NCI-H1048 (cell line): ENCODE results near the gene PLEK2.
"Not testable (repeated sequence)": the region's sequence is repeated elsewhere in the genome, so short reads cannot be mapped to it uniquely, and the experiment has no call there.

Experiments used
- DNase-seq: peaks from one replicate; lab custom pipeline; 2025; lab: John Stamatoyannopoulos, UW

The PLEK2 gene

DNA sequence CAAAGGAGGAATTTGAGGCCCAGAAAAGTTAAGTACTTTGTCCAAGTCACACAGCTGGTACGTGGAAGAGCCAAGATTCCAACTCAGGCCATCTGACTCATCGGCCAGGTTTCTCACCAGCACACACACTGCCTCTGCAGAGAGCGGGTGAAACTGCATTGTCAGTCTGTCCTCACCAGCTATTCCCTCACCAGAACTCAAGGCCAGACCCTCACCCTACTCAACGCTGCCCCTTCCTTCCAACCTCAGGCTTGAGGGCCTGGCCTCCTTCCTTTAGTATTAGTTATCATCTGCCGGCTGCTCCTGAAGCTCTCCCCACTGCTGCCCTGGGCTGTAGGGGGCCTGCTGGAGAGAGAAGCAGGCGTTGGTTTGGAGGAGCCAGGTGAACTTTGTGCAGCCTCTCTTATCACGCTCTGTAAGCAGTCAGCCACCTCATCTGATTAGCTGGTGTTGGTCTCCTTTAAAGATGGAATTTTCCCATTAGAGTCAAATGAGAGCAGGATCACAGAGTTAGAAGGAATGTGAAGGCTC, 16.6 kb upstream of the PLEK2 start:
- DNase-seq = no peak

DNA sequence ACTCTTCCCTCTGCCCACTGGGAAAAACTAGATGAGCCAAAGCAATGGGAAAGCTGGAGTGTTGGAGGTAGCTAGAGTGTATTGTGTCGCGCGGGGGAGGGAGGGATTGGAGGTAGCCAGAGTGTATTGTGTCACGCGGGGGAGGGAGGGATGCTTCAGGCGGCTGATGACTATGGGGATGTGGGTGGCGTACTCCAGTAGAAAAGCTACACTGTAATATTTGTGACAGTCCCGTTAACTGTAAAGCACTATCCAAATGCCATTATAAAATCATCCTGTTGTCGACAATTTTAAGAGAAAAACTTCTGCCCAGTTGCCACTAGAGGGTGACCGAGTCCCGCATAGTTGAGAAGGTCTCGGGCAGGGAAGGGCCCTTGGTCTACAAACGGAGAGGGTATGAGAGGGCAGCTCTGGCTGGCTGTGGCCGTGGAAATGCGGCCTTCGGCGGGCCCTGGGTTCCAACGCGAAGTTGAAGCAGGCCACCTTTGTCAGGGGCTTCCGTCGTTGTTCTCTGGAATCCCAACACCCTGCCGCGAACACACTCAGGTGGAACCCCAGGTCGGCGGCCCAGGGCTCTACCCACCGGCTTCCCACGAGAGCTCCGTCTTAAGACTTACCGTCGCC, 15.1 kb upstream of the PLEK2 start:
- DNase-seq = peak; percentile 2

DNA sequence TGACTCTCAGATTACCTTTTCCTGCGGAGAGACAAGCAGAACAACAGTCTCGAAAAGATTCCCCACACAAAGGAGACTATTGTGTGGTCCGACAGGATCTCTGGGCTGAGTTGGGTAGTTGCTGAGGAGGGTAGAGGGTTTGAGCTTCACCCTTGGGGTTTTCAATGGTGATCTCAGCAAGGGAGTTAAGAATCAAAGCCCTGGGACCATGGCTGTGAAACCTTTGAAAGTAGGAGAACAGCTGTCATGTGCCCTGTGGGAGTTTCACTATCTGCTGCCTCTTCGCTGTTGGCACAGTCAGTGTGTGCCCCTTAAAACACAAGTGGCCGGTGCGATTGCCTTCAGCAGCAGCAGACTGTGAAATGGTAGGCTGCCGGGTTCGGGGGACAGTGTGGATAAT, 14.2 kb upstream of the PLEK2 start:
- no peak for DNase-seq

DNA sequence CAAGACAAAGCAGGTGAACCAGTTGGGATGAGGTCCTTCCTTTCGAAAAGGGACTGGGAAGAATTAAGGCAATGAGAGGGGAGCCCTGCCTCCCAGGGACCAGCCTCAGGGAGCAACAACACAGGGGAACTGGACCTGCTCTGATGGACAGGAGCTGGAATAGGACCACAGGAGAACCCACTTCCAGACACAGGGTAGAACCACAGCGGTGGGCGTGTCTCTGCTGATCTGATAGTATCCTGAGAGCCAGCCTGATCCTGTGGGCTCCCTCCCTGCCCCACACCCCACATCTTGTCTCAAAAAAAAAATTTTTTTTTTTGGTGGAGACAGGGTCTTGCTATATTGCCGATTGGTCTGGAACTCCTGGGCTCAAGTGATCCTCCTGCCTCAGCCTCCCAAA, 13.6 kb upstream of the PLEK2 start:
- DNase-seq = no peak

DNA sequence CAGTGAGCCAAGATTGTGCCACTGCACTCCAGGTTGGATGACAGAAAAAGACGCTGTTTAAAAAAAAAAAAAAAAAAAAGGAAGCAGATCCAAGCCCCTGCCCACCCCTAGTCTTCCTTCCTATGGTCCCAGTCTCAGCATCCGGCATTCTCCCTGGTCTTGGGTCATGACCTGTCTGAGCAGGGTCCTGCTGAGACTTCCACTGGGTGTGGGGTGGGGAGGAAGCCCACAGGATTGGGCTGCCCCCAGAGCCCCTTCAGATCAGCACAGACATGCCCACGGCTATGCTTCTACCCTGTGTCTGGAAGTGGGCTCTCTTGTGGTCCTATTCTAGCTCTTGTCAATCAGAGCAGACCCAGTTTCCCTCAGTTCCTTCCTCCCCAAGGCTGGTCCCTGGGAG, 12.6 kb upstream of the PLEK2 start:
- no peak for DNase-seq

DNA sequence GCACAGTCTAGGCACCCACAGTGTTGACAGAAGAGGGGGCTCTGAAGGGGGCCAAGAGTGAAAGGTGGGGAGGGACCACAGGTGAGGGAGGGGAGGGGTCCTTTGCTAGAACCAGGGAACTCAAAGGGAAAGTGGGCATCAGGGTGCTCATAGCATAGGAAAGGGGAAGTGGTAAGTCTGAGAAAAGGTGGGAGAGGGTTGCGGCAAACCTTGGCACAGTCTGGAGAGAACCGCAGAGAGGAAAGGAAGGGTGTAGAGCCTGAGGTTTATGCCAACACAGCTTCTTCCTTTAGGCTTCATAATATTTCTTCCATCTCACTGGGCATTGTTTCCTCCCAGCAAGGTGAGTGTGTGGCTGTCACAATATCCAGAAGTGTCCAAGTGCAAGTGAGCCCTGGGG, 11.5 kb upstream of the PLEK2 start:
- no peak for DNase-seq

DNA sequence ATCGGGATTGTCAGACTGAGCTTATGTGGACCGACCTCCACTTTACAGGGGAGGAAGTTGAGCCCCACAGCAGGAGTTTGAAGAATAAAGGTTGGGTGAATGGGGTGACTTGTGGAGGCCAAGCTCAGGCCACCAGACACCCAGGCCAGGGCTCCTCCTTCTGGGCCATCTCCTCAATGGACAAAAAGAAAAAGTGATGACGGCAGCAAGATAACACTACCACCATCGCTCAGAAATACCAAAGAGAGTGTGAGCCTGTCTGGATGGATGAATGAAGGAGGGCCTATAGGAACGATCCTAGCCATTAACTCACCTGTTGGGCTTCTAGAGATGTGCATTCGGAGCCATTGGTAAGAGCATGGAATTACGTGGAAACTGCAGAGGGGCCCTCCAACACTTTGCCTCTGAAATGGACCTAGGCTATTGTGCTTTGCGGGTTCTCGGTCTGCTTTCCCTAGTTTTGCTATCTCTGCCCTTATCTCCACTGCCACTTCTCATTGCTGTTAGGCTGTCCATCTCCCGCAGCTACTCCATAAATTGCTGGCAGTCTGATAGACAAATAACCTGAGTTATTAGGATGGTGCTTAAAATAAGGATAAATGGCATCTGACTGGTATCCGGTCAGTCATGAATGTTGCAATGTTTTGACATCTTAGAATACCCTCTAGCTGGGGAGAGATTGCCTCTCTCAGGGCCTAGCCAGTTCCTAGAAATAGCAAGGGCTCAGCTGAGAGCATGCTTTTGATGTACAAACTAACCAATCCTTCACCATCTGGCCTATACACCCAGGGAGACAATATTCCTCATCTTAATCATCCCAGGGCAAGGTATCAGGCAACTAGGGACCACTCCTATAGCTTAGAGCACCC, 9.6 kb upstream of the PLEK2 start:
- DNase-seq = no peak

DNA sequence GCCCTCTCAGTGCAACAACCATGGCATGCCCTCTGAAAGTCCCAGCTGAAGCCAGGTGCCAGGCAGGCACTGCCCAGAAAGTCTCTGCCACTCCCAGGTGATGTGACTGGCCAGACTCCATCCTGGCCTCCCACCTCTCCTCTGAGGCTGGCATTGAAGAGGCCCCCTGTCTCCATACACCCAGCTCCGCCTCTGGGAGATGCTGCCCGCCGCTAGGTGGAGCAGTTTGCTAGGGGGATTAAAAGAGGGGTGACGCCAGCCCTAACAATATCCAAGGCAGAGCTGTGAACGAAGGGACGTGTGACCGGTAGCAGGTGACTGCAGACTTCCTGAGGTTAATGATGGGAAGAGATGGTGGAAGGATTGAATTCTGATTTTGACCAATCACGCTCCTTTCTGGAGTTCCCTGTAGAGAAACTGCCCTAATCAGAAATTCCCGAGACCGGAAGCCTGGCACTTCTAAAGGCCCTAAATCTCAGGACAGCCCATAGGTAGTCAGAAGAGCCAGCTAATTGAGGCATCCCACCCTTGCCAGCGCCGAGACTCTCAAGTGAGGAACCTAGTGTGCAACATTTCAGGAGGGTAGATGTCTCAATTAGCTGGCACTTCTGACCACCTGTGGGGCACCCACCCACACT, 8.3 kb upstream of the PLEK2 start:
- DNase-seq = peak; percentile 19

DNA sequence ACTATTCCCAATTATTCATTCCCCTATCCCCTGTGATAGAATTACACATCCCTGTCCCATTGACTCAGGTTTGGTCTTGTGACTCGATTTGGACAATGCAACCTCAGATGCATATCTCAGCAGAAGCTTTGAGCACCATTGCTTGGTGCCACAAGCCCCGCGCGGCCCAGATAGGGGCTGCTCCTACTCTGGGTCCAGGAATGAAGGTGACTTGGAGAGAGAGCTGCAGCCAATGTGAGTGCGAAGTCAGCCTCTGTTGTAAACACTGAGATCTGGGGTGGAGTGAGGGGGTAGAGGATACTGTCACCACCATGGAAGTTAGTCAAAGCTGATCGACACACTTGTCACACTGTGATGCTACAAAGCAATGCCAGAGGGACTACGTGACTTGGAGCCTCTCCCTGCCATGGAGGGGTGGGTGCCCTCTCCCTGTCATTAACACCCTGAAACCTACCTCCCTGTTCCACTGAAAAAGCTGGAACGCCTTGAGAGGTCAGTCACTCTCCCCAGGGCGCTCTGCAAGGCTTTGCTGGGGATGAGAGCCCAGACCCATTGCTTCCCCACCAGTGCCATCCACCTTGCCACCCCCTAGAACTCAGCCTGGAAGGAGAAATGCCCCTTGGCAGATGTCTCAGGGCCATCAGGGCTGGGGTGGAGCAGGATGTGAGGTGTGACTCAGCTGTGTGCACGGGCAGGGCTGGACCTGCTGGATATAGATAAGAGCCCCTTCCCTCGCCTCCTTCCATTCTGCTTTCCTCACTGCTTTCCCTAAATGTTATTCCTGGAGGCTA, 6.6 kb upstream of the PLEK2 start:
- DNase-seq = no peak

DNA sequence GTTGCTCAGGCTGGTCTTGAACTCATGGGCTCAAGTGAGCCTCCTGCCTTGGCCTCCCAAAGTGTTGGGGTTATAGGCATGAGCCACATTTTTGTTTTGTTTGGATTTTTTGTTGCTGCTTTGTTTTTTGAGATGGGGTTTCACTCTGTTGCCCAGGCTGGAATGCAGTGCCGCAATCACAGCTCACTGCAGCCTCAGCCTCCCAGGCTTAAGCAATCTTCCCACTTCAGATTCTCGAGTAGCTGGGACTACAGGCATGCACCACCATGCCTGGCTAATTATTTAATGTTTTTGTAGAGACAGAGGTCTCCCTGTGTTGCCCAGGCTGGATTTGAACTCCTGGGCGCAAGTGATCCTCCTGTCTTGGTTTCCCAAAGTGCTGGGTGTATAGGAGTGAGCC, 5.7 kb upstream of the PLEK2 start:
- DNase-seq = no peak

DNA sequence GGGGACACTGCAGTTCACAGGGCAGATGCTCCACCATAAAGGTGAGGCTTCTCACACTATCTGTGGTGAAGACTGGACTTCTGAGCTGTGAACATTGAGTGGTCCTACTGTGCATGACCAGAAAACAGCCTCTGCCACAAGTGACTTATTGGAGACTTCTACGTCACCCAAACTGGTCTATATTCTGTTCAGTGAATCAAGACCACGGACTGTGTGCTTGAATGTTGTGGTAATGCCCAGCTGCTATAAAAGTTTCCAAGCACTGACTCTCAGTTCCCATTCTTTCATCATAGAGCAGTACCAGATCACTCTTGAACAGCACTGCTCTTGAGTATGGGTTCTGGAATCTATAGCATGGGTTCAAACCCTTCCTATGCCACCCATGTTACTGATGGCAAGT, 4.8 kb upstream of the PLEK2 start:
- DNase-seq = no peak

DNA sequence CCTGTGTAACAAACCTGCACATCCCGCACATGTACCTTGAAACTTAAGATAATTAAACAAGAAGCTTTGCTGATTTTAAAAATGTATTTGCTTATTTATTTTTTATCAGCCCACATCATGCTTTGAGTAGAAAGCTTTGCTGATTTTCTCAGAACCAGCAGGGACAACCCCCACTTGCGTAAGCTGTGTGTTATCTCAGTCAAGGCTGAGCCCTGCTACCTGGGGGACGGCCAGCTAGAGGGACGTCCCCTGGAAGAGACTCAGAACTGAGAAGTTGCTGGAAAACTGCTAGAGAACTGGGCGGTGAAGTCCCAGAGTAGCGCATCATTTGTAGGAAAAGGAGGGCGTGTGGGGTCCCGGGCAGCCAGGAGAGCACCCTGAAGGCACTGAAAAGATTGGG, 4.1 kb upstream of the PLEK2 start:
- DNase-seq = no peak

DNA sequence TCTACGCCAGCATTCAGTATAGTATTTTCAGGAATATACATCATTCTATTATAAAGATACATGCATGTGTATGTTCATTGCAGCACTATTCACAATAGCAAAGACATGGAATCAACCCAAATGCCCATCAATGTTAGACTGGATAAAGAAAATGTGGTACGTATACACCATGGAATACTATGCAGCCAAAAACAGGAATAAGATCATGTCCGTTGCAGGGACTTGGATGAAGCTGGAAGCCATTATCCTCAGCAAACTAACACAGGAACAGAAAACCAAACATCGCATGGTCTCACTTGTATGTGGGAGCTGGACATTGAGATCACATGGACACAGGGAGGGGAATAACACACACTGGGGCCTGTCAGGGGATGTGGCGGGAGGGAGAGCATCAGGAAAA, 3.6 kb upstream of the PLEK2 start:
- not testable (repeated sequence) for DNase-seq

DNA sequence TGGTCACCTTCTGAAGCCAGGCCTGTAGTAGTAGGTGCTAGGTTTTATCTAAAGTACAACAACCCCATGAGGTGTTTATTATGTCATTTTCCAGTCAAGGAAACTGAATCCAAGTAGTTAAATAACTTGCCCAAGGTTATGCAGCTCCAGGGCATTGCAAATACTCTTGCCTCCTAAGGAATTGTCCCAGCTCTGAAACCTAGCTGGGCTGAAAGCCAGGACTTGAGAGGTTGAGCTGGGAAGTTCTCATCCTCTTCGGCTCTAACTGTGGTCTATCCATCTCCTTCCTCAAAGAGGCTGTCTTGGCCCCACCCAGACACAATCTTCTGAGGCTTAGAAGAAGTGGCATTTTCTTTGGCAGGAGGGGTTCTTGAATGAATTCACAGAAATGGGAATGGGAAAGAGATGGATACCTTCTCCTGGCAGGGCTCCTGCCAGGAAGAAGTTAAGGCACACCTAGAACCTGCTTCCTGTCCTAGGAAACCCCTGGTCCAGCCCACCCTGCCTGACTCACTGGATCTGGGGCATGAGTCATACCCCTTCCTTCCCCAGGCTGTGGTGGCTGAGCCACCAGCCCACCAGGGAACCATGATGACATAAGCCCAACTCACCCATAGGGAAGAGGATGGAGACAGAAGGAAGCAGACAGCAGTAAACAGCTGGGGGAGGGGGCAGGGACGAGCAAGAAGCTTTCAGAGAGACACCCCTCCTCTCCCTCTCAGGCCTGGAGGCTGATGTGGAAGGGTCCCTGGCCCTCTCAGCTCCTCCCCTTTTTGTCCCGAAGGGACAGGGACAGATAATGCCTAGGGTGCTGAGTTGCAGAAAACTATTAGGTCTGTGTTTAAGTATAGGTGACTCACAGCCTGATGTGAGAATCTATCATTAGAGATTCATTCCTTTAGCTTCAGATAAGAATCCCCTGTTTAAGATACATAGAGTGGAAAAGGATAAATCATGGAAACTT, 2.1 kb upstream of the PLEK2 start:
- no peak for DNase-seq

DNA sequence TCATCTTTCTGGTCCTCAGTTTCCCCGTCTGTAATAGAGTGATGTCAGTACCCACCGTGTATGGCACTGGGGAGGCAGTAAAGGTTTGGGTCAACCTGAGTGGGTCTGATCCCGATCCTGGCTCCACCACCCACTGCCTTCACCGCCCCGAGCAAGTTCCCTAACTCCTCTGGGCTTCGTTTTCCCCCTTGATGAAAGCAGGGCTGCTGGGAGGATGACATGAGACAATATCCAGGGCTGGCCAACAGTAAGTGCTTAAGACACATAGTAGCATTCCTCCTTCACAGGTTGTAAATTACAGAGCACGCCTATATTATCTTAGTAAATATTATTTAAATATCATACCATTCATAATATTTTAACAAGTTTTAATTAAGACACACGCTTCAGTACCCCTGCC, 595 bp downstream of the PLEK2 start:
- no peak for DNase-seq

DNA sequence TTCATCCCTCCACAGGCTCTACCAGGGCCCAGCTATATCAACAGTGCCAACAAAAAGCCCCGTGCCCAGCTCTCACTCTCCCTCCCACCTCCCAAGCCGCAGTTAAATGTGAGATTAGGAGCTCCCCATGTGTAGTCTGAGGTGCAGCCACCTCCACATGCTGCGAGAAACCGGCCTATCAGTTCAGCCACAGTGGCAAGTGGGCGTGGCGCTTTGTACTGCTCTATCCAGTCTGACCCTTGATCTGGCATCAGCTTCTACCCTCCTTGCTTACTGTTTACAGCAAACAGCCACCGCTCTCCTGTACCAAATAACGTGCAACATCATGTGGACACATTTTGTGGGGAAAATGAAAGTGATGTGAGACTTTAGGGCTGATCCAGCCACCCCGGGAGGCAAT, 1.7 kb downstream of the PLEK2 start:
- no peak for DNase-seq

DNA sequence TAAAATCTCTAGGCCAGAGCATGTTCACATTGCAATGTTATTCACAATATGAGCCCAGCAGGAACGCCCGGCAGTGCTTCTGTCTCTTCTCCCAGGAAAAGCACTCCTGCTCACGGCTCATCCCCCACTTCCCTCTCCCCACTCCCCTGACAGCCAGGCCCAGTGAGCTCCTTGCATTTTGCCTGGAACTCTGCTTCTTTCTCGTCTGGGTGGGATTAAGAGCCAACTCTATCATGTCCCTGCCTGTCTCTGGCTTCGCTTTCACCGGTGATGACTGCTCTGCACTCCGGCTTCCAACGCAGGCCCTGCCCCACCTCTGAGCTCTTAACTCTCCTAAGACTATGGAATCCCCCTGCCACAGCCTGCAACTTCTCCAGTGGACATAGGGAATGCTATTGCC, 2.5 kb downstream of the PLEK2 start:
- no peak for DNase-seq

DNA sequence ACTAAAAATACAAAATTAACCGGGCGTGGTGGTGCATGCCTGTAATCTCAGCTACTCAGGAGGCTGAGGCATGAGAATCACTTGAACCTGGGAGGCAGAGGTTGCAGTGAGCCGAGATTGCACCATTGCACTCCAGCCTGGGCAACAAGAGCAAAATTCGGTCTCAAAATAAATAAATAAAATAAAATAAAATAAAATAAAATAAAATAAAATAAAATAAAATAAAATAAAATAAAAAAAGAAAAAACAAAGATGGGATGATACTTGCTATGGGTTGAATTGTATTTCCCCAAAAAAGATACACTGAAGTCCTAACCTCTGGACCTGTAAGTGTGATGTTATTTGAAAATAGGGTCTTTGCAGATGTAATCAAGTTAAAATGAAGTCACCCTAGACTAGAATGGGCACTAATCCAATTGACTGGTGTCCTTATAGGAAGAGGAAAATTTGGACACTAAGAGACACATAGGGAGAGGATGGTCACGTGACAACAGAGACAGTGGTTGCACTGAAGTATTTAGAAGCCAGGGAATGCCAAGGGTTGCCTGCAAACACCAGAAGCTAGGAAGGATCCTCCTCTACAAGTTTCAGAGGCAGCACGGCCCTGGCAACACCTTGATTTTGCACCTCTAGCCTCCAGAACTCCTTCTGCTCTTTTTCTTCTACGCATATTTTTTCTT, 3.7 kb downstream of the PLEK2 start:
- DNase-seq = not testable (repeated sequence)

DNA sequence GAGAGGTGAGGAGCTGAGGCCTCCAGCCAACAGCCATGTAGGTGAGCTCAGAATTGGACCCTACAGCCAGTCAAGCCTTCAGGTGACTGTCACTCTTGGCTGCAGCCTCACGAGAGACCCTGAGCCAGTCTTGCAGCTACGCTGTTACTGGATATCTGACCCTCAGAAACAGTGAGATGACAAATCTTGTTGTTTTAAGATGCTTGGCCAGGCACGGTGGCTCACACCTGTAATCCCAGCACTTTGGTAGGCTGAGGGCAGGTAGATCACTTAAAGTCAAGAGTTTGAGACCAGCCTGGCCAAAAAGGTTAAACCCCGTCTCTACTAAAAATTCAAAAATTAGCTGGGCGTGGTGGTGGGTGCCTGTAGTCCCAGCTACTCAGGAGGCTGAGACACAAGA, 6.2 kb downstream of the PLEK2 start:
- DNase-seq = no peak

DNA sequence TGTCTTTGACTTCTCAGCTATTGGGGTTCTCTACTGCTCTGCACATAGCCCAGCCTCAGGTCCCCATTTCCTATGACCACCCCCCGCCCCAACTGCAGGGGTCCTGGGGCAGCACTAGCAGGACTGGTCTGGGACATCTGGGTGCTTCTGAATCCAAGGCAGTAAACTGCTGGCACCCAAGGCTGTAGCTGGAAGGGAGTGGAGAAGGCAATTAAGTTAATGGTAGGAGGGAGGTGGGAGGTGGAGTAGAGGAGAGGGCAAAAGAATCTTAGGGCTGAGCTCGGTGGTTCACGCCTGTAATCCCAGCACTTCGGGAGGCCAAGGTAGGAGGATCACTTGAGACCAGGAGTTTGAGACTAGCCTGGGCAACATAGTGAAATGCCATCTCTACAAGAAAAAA, 11.5 kb downstream of the PLEK2 start:
- no peak for DNase-seq

DNA sequence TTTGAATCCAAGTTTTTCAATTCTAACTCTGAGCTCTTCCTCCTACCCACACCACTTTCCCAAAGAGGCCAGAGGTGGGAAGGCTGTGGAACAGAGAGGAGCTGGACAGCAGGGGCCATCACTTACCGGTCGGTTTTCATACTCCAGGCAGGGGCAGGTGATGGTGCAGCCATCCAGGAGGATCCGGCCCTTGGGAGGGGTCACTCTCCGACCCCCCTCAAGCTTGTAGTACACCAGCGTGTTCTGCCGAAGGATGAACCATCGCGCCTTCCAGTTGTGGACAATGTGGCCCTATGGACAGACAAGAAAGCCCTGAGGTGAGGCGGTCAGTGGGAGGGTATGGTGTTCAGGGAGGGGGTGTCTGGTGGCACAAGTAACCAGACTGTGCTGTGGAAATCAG, 14.4 kb downstream of the PLEK2 start:
- DNase-seq = no peak
